Aorta (tissue), 5 donors: ENCODE measurements around the gene WNT6. TPM values are rescaled to one million over a fixed set of nuclear protein-coding genes. Genes with fewer than 3 reads are reported as not detected.
"Not testable (repeated sequence)": the region's sequence is repeated elsewhere in the genome, so short reads cannot be mapped to it uniquely, and the experiment has no call there.

ENCODE experiments used
- ATAC-seq: fragments of 200-7000 bp; cut with Tn5 transposase; one replicate; pipeline ENCODE4 v1.9.1; 2022; ENCODE audit warnings: moderate library complexity; ENCODE audit not compliant: low FRiP score
- DNase-seq, 2 donors: peaks; one replicate each; pipeline ENCODE4 v3.0.0-alpha.2; 2020
- H3K27ac ChIP-seq, 2 donors: one replicate each; pipeline ENCODE4 v1.5.1; 2013; ENCODE audit warnings: low read length in 2 of 2, mild to moderate bottlenecking in 2 of 2, moderate library complexity in 2 of 2, control low read depth in 1 of 2, inconsistent platforms in 1 of 2, low read depth in 1 of 2
- H3K27me3 ChIP-seq, 2 donors: one replicate each; pipeline ENCODE4 v1.6.1; 2013; ENCODE audit warnings: control low read depth in 1 of 2, low read length in 1 of 2, mild to moderate bottlenecking in 1 of 2, moderate library complexity in 1 of 2; ENCODE audit not compliant: insufficient read depth in 2 of 2, control insufficient read depth in 1 of 2
- H3K36me3 ChIP-seq, 2 donors: one replicate each; pipeline ENCODE4 v1.6.1; 2013; ENCODE audit warnings: control low read depth in 1 of 2, low read length in 1 of 2, mild to moderate bottlenecking in 1 of 2; ENCODE audit not compliant: insufficient read depth in 2 of 2, control insufficient read depth in 1 of 2
- H3K4me1 ChIP-seq, 2 donors: one replicate each; pipeline ENCODE4 v1.6.1; 2013; ENCODE audit warnings: low read length in 2 of 2, control low read depth in 1 of 2, mild to moderate bottlenecking in 1 of 2, moderate library complexity in 1 of 2; ENCODE audit not compliant: insufficient read depth in 2 of 2, control insufficient read depth in 1 of 2
- H3K4me3 ChIP-seq, 2 donors: one replicate each; pipeline ENCODE4 v1.5.1; 2013; ENCODE audit warnings: low read length in 2 of 2, control low read depth in 1 of 2, mild to moderate bottlenecking in 1 of 2
- H3K9me3 ChIP-seq: one replicate; pipeline ENCODE4 v1.6.1; 2013; ENCODE audit warnings: mild to moderate bottlenecking, low read length; ENCODE audit not compliant: control insufficient read depth
- WGBS, 2 donors: extraction: QIAGEN DNeasy Blood & Tissue Kit; methylation state at CpG; one replicate each; pipeline ENCODE4 v1.1.7; 2013; 5-methylcytosine and 5-hydroxymethylcytosine counted together
- intact Hi-C, 2 donors: fragments of 100-400 bp; cut with DNase I; formaldehyde crosslinking; loops; one replicate each; pipeline versions ENCODE4 v1.14.2 to v1.15.0; 2022
- polyA plus RNA-seq, 2 donors: library from polyadenylated mRNA; stranded (reverse); fragments of 200-250 nt; gene quantifications; one replicate each; pipeline ENCODE4 v1.2.3, GENCODE V29; 2013
- total RNA-seq, 2 donors: library from RNA; stranded (reverse); fragmentation: NEBNext Ultra II Directional; extraction: Animal tissue kit (Norgen Biotek cat#: 25700); gene quantifications; one replicate each; pipeline ENCODE4 v1.2.1, GENCODE V29; 2021
- donor health status: healthy with polysubstance abuse.
- donor health status: Bipolar disorder and iron deficiency.
- donor health status: DM: no; HTN: no; CAD: no.
- donor health status: DM: no; HTN: no; CAD: no.
- donor health status: DM: yes; HTN: yes; CAD: no.

The WNT6 gene
- total and polyA plus RNA-seq, 4 donors = 0.88 to 2.1 TPM; not detected in 2

DNA sequence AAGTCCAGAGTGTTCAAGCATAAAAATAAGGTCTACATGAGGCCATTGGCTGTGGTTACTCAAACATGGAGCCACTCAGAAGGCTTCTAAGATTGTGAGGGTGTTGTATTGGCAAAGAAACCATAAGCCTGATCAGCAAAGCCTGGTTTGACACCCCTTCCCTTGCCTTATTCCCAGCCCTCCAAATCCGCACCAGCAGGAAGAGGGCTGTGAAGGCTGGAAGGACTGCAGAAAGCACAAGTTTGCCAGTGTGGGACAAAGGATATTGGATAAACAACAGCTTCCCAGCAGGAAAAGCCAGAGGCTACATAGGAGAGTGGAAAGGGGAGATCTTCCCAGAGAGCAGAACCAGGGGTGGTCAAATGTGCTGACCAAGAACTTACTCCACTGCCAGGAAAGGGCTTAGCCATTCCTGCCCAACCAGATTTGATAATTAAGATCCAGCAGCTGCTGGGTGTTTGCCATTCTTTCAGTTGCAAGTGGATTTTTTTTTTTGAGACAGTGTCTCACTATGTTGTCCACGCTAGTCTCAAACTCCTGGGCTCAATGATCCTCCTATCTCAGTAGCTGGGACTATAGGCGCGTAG, 26.5 kb upstream of the WNT6 start:
- H3K36me3 ChIP-seq = no peaks in the 10 kb centered on the region
- intact Hi-C loops = loop anchor here in 1 of 2 donors (5.0 to 10.0 kb wide), 2 partner anchors 48 to 116 kb away; partner anchors contain the start of gene CYP27A1
- DNase-seq = peak in 1 of 2 donors; percentile 27
- peaks cover 4 to 5% of the 10 kb centered on the region in 2 donors for H3K4me1 ChIP-seq
- H3K4me3 ChIP-seq = no peak overlapping the region
- no peaks in the 10 kb centered on the region for H3K9me3 ChIP-seq
- ATAC-seq = peak; percentile 4
- no peaks in the 10 kb centered on the region for H3K27me3 ChIP-seq
- peak overlapping the region; percentile 68 to 86 for H3K27ac ChIP-seq
- WGBS, 2 donors = 91 to 94% methylated on average over 4 of the region's 4 CpGs

DNA sequence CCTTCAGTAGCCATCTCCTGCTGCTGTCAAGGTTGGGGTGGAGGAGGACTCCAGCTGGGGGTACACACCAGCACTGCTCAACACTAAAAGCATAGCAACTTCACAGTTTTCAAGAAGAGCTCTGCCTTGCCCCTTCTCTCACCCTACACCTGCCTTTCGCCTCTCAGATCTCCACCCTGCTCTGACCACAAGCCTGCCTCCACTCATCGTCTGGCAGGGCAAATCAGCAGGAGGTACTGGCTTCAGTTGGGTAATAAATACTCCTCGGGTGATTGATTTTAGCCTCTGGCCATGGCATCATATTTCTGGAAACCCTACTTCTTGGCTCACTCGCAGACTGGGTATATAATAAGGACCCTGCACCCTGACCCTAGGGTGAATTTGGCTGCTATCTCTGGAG, 24.9 kb upstream of the WNT6 start:
- H3K36me3 ChIP-seq = no peaks in the 10 kb centered on the region
- 87 to 90% methylated on average over 4 of the region's 4 CpGs for WGBS, 2 donors
- no peak overlapping the region for H3K4me3 ChIP-seq
- no peak overlapping the region for H3K27ac ChIP-seq
- H3K9me3 ChIP-seq = no peaks in the 10 kb centered on the region
- no peaks in the 10 kb centered on the region for H3K27me3 ChIP-seq
- intact Hi-C loops = loop anchor here in 1 of 2 donors (5.0 to 10.0 kb wide), 2 partner anchors 50 to 117 kb away; partner anchors contain the start of gene CYP27A1
- H3K4me1 ChIP-seq = peaks cover 4 to 5% of the 10 kb centered on the region in 2 donors
- ATAC-seq = no peak
- DNase-seq = peak in 1 of 2 donors; percentile 21

DNA sequence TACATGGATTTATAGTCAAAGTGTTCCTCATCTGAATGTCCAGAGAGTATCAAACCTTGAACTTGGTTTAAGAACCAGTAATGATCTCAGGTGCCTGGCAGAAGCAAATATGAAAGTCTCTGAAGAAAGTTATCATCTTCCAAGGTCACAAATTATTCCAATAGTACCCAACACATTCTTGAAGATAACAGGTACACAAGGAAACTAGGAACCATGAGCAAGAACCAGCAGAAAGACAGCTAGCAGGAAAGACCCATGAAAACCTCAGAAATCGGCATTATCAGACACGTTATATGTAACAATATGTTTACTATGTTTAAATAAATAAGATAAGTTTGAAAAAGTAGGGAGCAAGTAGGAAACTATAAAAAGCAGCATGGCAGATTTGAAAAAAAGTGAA, 22.1 kb upstream of the WNT6 start:
- Histone ChIP-seq H3K4me3 (no peak overlapping the region), H3K36me3 (no peaks in the 10 kb centered on the region), H3K27me3 (no peaks in the 10 kb centered on the region), H3K27ac (no peak overlapping the region), H3K9me3 (no peaks in the 10 kb centered on the region), H3K4me1 (peaks cover 4 to 5% of the 10 kb centered on the region in 2 donors)
- intact Hi-C loops = loop anchor here in 1 of 2 donors (10.0 kb wide), 1 partner anchor 53 kb away; the partner anchor contains the start of gene CYP27A1
- 89 to 92% methylated on average over 2 of the region's 2 CpGs for WGBS, 2 donors
- no peak for DNase-seq
- no peak for ATAC-seq

DNA sequence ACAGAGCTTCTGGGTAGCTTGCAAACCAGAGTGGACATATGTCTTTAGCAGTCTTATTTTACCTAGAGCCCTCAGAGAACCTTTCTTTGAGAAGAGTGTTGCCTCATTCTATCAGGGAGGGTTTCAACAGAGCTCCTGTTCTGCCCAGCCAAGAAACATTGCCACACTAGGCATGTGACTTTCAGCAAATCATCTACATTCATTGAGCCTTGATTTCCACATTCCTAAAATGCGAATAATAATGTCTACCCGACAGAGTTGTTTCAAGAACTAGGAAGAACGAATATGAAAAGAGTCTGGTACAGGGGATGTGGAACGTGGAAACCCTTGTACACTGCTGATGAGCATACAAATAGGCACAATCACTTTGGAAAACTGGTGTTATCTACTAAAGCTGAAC, 20.2 kb upstream of the WNT6 start:
- H3K36me3 ChIP-seq = no peaks in the 10 kb centered on the region
- DNase-seq = peak in 1 of 2 donors; percentile 46
- H3K9me3 ChIP-seq = no peaks in the 10 kb centered on the region
- H3K27ac ChIP-seq = peak overlapping the region in 1 of 2 donors; percentile 36
- no peaks in the 10 kb centered on the region for H3K27me3 ChIP-seq
- no peak overlapping the region for H3K4me3 ChIP-seq
- ATAC-seq = no peak
- H3K4me1 ChIP-seq = no peaks in the 10 kb centered on the region
- WGBS, 2 donors = 43 to 49% methylated on average over 4 of the region's 4 CpGs
- intact Hi-C loops = loop anchor here in 1 of 2 donors (10.0 kb wide), 1 partner anchor 55 kb away; the partner anchor contains the start of gene CYP27A1

DNA sequence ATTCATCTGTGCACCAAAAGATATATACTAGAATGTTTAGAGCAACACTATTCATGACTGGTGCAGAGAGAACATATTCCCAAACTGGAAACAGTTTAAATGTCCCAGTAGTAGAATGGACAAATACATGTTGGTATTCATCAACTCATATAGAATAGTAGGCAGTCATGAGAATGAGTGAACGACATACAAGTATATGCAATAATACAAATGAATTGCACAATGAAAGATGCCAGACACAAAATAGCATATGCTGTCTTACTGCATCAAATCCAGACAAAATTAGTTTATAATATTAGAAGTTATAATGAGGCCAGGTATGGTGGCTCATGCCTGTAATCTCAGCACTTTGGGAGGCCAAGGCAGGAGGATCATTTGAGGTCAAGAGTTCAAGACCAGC, 19.7 kb upstream of the WNT6 start:
- WGBS, 2 donors = 84 to 85% methylated on average over 1 of the region's 1 CpG
- Histone ChIP-seq H3K36me3 (no peaks in the 10 kb centered on the region), H3K4me3 (no peak overlapping the region), H3K9me3 (no peaks in the 10 kb centered on the region), H3K27me3 (no peaks in the 10 kb centered on the region), H3K4me1 (no peaks in the 10 kb centered on the region), H3K27ac (no peak overlapping the region)
- DNase-seq (no peak), ATAC-seq (no peak)
- intact Hi-C loops = loop anchor here in 1 of 2 donors (10.0 kb wide), 1 partner anchor 55 kb away; the partner anchor contains the start of gene CYP27A1

DNA sequence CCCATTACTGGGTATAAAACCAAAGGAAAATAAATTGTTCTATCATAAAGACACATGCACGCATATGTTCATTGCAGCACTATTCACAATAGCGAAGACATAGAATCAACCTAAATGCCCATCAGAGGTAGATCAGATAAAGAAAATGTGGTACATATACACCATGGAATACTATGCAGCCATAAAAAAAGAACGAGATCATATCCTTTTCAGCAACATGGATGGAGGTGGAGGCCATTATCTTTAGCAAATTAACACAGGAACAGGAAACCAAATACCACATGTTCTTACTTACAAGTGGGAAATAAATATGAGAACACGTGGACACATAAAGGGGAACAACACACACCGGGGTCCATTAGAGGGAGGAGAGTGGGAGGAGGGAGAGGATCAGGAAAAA, 15.3 kb upstream of the WNT6 start:
- DNase-seq, H3K36me3 ChIP-seq, H3K27ac ChIP-seq, H3K4me1 ChIP-seq, H3K9me3 ChIP-seq, H3K4me3 ChIP-seq, intact Hi-C loops, ATAC-seq, H3K27me3 ChIP-seq: not testable (repeated sequence)
- 92 to 93% methylated on average over 5 of the region's 5 CpGs for WGBS, 2 donors

DNA sequence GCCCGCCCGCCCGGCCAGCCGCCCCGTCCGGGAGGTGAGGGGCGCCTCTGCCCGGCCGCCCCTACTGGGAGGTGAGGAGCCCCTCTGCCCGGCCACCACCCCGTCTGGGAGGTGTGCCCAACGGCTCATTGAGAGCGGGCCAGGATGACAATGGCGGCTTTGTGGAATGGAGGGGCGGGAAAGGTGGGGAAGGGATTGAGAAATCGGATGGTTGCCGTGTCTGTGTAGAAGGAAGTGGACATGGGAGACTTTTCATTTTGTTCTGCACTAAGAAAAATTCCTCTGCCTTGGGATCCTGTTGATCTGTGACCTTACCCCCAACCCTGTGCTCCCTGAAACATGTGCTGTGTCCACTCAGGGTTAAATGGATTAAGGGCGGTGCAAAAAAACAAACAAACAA, 12.6 kb upstream of the WNT6 start:
- not testable (repeated sequence) for H3K27me3 ChIP-seq, ATAC-seq, H3K4me3 ChIP-seq, H3K9me3 ChIP-seq, H3K36me3 ChIP-seq, H3K27ac ChIP-seq, H3K4me1 ChIP-seq
- peak in 1 of 2 donors; percentile 13 for DNase-seq
- WGBS, 2 donors = 86% methylated on average over 16 to 18 of the region's 18 CpGs
- intact Hi-C loops = loop anchor here (1.0 to 5.0 kb wide), 4 partner anchors 41 to 136 kb away; partner anchors contain the start of gene TTLL4 (in 1 of the 2)

DNA sequence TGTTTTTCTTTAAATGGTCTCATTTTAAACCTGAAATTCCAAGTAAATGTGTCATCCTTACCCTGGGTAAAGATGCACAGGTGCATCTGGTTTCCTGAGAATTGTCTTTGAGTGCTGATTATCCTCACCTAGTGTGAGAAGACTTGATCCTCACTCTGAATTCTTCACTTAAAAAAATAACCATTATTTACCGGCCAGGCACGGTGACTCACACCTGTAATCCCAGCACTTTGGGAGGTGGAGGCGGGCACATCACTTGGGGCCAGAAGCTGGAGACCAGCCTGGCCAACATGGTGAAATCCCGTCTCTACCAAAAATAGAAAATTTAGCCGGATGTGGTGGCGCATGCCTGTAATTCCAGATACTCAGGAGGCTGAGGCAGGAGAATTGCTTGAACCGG, 9.9 kb upstream of the WNT6 start:
- Histone ChIP-seq H3K9me3 (no peaks in the 10 kb centered on the region), H3K27me3 (no peaks in the 10 kb centered on the region), H3K4me1 (no peaks in the 10 kb centered on the region), H3K27ac (no peak overlapping the region), H3K36me3 (no peaks in the 10 kb centered on the region), H3K4me3 (no peak overlapping the region)
- WGBS, 2 donors = 41 to 55% methylated on average over 7 of the region's 7 CpGs
- intact Hi-C loops = loop anchor here (5.0 kb wide), 1 partner anchor 122 kb away; no protein-coding TSS in a partner anchor
- DNase-seq (peak; percentile 22 to 44), ATAC-seq (no peak)

DNA sequence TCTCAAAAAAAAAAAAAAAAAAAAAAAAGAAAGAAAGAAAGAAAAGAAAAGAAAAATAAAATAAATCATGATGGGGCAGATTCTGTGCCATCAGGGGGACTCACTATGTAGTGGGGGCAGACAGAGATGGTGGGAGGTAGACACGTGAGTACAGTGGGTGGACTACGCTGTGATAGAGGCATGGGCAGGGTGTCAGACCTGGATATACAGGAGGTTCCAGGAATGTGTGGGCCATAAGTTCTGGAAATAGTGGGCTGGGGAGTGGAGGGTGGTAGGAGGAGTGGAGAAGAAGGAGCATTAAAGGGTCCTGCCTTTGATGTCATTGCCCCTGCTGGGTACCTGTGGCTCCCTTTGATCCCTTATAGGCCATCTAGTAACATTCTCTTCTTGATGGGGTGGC, 8.8 kb upstream of the WNT6 start:
- H3K4me3 ChIP-seq = no peak overlapping the region
- H3K36me3 ChIP-seq = no peaks in the 10 kb centered on the region
- no peaks in the 10 kb centered on the region for H3K27me3 ChIP-seq
- intact Hi-C loops = no loop called here
- no peaks in the 10 kb centered on the region for H3K4me1 ChIP-seq
- ATAC-seq (no peak), DNase-seq (peak in 1 of 2 donors; percentile 21)
- H3K9me3 ChIP-seq = no peaks in the 10 kb centered on the region
- H3K27ac ChIP-seq = no peak overlapping the region
- 86 to 88% methylated on average over 2 of the region's 2 CpGs for WGBS, 2 donors
